Trophoblast cell (in vitro differentiated cells and primary cell): ENCODE measurements around the gene BTLA. TPM values are rescaled to one million over a fixed set of nuclear protein-coding genes. Genes with fewer than 3 reads are reported as not detected.

Experiments used
- DNase-seq, 2 donors: peaks; one replicate each; pipeline ENCODE4 v3.0.0-alpha.2; 2016
- H2AFZ ChIP-seq: 2 replicates; pipeline ENCODE4 v1.6.1; 2013; ENCODE audit warnings: low read length, moderate library complexity, mild to moderate bottlenecking; ENCODE audit not compliant: insufficient read depth, poor library complexity
- H2AK5ac ChIP-seq: 2 replicates; pipeline ENCODE4 v1.6.1; 2013; ENCODE audit warnings: mild to moderate bottlenecking, low read length
- H2BK120ac ChIP-seq: 2 replicates; pipeline ENCODE4 v1.6.1; 2013; ENCODE audit warnings: low read length, mild to moderate bottlenecking, moderate library complexity; ENCODE audit not compliant: insufficient read depth, poor library complexity
- H2BK12ac ChIP-seq: 2 replicates; pipeline ENCODE4 v1.6.1; 2013; ENCODE audit warnings: mild to moderate bottlenecking, low read length, moderate library complexity
- H2BK5ac ChIP-seq: 2 replicates; pipeline ENCODE4 v1.6.1; 2013; ENCODE audit warnings: low read length, low read depth, moderate library complexity, mild to moderate bottlenecking; ENCODE audit not compliant: poor library complexity
- H3K14ac ChIP-seq: 2 replicates; pipeline ENCODE4 v1.6.1; 2013; ENCODE audit warnings: mild to moderate bottlenecking, low read length
- H3K18ac ChIP-seq: 2 replicates; pipeline ENCODE4 v1.6.1; 2013; ENCODE audit warnings: mild to moderate bottlenecking, low read length
- H3K23ac ChIP-seq: 2 replicates; pipeline ENCODE4 v1.6.1; 2013; ENCODE audit warnings: low read length
- H3K27ac ChIP-seq: 2 replicates; pipeline ENCODE4 v1.5.1; 2013; ENCODE audit warnings: low read depth, mild to moderate bottlenecking, inconsistent platforms, low read length, moderate library complexity
- H3K27me3 ChIP-seq: 2 replicates; pipeline ENCODE4 v1.6.1; 2013; ENCODE audit warnings: inconsistent platforms, mild to moderate bottlenecking, low read length, moderate library complexity; ENCODE audit not compliant: insufficient read depth
- H3K36me3 ChIP-seq, 2 experiments: 1 replicate in 1 of 2; 2 replicates in 1 of 2; pipeline ENCODE4 v1.6.1; 2013; ENCODE audit warnings: low read length in 2 of 2, mild to moderate bottlenecking in 2 of 2, moderate library complexity in 1 of 2; ENCODE audit not compliant: insufficient read depth in 2 of 2, control insufficient read depth in 1 of 2
- H3K4ac ChIP-seq: 2 replicates; pipeline ENCODE4 v1.6.1; 2013; ENCODE audit warnings: low read depth, mild to moderate bottlenecking, low read length, moderate library complexity
- H3K4me1 ChIP-seq, 2 experiments: 1 replicate in 1 of 2; 2 replicates in 1 of 2; pipeline ENCODE4 v1.6.1; 2013; ENCODE audit warnings: low read length in 2 of 2, mild to moderate bottlenecking in 2 of 2, moderate library complexity in 1 of 2; ENCODE audit not compliant: insufficient read depth in 2 of 2, control insufficient read depth in 1 of 2
- H3K4me2 ChIP-seq: 2 replicates; pipeline ENCODE4 v1.6.1; 2013; ENCODE audit warnings: inconsistent platforms, mild to moderate bottlenecking, low read length, moderate library complexity
- H3K4me3 ChIP-seq: 2 replicates; pipeline ENCODE4 v1.5.1; 2013; ENCODE audit warnings: mild to moderate bottlenecking, low read depth, low read length, inconsistent platforms
- H3K79me1 ChIP-seq: one replicate; pipeline ENCODE4 v1.6.1; 2013; ENCODE audit warnings: low read length
- H3K79me2 ChIP-seq: 2 replicates; pipeline ENCODE4 v1.6.1; 2013; ENCODE audit warnings: low read length, mild to moderate bottlenecking; ENCODE audit not compliant: control insufficient read depth, insufficient read depth, poor library complexity
- H3K9ac ChIP-seq: 2 replicates; pipeline ENCODE4 v1.6.1; 2013; ENCODE audit warnings: mild to moderate bottlenecking, low read length
- H3K9me3 ChIP-seq: 2 replicates; pipeline ENCODE4 v1.6.1; 2013; ENCODE audit warnings: low read depth, mild to moderate bottlenecking, control low read depth, inconsistent platforms, low read length; ENCODE audit not compliant: insufficient read depth
- H4K12ac ChIP-seq: 2 replicates; pipeline ENCODE4 v1.6.1; 2013; ENCODE audit warnings: low read depth, mild to moderate bottlenecking, low read length, moderate library complexity
- H4K8ac ChIP-seq: 2 replicates; pipeline ENCODE4 v1.6.1; 2013; ENCODE audit warnings: low read depth, mild to moderate bottlenecking, low read length, moderate library complexity
- H4K91ac ChIP-seq: one replicate; pipeline ENCODE4 v1.6.1; 2013; ENCODE audit warnings: low read depth, mild to moderate bottlenecking, low read length, moderate library complexity
- WGBS: extraction: QIAGEN DNeasy Blood & Tissue Kit; methylation state at CpG from one replicate; pipeline ENCODE4 v1.1.7; 2013; ENCODE audit warnings: missing lambda C conversion rate; ENCODE audit not compliant: insufficient read length, insufficient coverage; ENCODE audit errors: extremely low coverage; 5-methylcytosine and 5-hydroxymethylcytosine counted together
- polyA plus RNA-seq: library from polyadenylated mRNA; stranded (reverse); fragments of 200-250 nt; gene quantifications from 2 replicates; pipeline ENCODE4 v1.2.3, GENCODE V29; 2013

The BTLA gene, protein sequence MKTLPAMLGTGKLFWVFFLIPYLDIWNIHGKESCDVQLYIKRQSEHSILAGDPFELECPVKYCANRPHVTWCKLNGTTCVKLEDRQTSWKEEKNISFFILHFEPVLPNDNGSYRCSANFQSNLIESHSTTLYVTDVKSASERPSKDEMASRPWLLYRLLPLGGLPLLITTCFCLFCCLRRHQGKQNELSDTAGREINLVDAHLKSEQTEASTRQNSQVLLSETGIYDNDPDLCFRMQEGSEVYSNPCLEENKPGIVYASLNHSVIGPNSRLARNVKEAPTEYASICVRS
- polyA plus RNA-seq: 0.11 and 0.12 TPM in 2 replicates

DNA sequence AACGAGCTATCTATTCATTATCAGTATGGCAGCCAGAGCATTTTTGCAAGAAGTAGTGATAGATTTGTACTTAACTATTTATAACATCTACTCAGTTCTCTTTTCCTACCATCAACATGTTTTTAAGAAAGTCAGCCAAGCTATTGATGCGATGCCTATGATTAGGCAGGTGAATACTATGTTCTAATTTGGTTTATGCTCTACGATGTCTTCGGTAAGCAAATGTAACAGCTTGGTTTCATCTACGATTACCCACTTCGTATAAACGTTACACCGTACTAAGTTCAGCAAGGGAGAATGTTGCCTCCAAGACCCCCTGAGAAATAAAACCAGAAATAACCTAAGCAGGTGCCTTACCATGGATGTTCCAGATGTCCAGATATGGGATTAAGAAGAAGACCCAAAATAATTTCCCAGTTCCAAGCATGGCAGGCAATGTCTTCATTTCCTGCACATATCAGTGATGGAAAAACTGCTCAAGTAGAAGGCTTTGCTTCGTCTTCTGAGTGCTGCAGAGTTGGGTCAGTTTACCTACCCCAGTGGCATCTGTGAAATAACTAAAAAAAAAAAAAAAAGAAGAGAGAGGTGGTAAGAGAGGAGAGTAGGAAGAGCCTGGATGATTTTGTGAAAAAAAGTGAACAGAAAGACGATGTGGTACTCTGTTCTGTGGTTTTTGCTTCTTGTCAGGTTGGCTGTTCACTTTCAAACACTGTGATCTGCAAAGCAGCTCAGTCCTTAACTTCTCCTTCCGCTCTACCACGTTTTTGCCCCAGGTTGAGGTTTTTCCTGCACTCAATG lies at the start of gene BTLA:
TSS of gene BTLA (minus strand) at position 559 of the 798 bp plus-strand sequence. CDS start at position 445, 114 bp downstream.
- Histone ChIP-seq H2AK5ac (no peak within 1 kb of the TSS), H3K14ac (no peak within 1 kb of the TSS), H2BK120ac (no peak within 1 kb of the TSS), H3K4ac (no peak within 1 kb of the TSS), H3K36me3 (no peaks in the 10 kb centered on the region), H2BK5ac (no peak within 1 kb of the TSS), H3K79me1 (no peaks in the 10 kb centered on the region), H3K4me3 (no peak within 1 kb of the TSS), H3K18ac (no peak within 1 kb of the TSS), H4K91ac (no peak within 1 kb of the TSS), H3K27ac (no peak within 1 kb of the TSS), H4K8ac (no peak within 1 kb of the TSS), H3K9ac (no peak within 1 kb of the TSS), H3K4me1 (no peaks in the 10 kb centered on the region), H3K27me3 (no peaks in the 10 kb centered on the region), H3K4me2 (no peak within 1 kb of the TSS), H3K9me3 (no peaks in the 10 kb centered on the region), H2BK12ac (no peak within 1 kb of the TSS), H2AFZ (no peak within 1 kb of the TSS), H3K79me2 (no peaks in the 10 kb centered on the region), H4K12ac (no peak within 1 kb of the TSS), H3K23ac (no peak within 1 kb of the TSS)
- no peak for DNase-seq
- no CpG with 5 or more reads among the region's 12 CpGs for WGBS

DNA sequence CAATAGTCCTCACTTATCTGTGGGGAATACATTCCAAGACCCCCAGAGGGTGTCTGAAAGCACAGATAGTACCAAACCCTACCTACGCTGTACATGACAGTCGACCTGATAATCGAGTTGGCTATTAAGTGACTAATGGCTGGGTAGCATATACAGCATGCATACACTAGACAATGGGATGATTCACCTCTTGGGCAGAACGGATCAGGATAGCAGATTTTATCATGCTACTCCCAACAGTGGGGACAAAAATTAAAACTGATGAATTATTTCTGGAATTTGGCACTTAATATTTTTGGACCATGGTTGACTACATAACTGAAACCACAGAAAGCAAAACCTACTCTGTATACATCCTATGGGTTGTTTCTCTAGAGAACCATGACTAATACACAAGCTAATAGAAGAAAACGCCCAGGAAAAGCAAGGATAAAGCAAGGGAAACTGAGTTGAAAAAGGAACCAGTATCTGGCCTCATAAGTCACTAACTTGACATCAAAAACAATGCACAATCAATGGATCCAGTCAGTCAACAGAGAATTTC lies 47.0 kb upstream of the BTLA start:
- Histone ChIP-seq H3K27me3 (no peaks in the 10 kb centered on the region), H3K79me2 (no peaks in the 10 kb centered on the region), H3K9me3 (no peaks in the 10 kb centered on the region), H3K79me1 (no peaks in the 10 kb centered on the region), H4K91ac (no peak overlapping the region), H3K36me3 (peaks cover 2 to 5% of the 10 kb centered on the region in 2 experiments), H4K12ac (no peak overlapping the region), H2BK5ac (no peak overlapping the region), H3K27ac (no peak overlapping the region), H4K8ac (no peak overlapping the region), H3K4ac (no peak overlapping the region), H3K23ac (no peak overlapping the region), H2AFZ (no peak overlapping the region), H2AK5ac (no peak overlapping the region), H3K4me3 (no peak overlapping the region), H3K4me2 (no peak overlapping the region), H3K9ac (no peak overlapping the region), H3K18ac (no peak overlapping the region), H3K14ac (no peak overlapping the region), H3K4me1 (no peaks in the 10 kb centered on the region), H2BK120ac (no peak overlapping the region), H2BK12ac (no peak overlapping the region)
- WGBS: no CpG with 5 or more reads among the region's 5 CpGs
- no peak for DNase-seq

DNA sequence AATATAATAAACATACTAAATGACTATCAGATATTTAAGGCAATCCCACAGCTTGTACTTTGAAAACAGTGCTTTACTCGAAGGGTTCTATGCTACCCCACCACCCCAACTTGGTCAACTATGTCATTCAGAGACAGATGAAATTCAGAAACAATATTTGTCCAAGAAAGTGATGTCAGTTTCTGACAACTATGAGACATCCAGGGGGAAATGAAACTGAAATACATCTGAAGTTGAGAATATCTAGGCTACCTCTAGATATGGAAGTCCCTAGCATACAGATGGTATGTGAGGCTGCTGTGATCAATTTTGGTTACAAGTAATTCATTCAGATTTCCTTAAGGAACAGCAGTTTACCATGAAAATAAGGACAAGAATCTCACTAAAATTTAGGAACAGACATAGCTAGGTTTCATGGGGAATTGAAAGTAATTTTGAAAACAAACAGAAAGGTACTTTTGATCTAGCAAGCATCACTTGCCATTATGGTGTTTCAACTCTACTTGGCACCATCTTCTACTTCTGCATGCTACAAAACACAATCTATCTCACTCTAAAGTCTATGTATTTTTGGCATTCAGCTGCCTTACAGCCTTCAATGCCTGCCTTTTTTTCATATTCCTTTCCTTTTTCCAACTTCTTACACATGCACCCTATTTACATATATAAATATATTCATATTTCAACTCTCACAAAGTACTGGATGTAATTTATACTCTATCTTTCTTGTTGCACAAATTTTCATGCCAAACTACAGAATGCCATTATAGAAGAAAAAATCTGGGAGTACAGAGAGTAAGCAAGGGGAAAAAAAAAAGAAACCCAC lies 40.8 kb upstream of the BTLA start:
- Histone ChIP-seq H2BK5ac (no peak overlapping the region), H3K9me3 (no peaks in the 10 kb centered on the region), H3K9ac (no peak overlapping the region), H3K4ac (no peak overlapping the region), H4K12ac (no peak overlapping the region), H3K79me1 (no peaks in the 10 kb centered on the region), H3K4me2 (no peak overlapping the region), H3K18ac (no peak overlapping the region), H3K27me3 (no peaks in the 10 kb centered on the region), H3K36me3 (peaks cover 0 to 8% of the 10 kb centered on the region in 2 experiments), H3K14ac (no peak overlapping the region), H3K4me1 (no peaks in the 10 kb centered on the region), H2AK5ac (no peak overlapping the region), H2BK12ac (no peak overlapping the region), H2AFZ (no peak overlapping the region), H3K4me3 (no peak overlapping the region), H2BK120ac (no peak overlapping the region), H3K23ac (no peak overlapping the region), H4K91ac (no peak overlapping the region), H3K79me2 (no peaks in the 10 kb centered on the region), H4K8ac (no peak overlapping the region), H3K27ac (no peak overlapping the region)
- WGBS: no CpG with 5 or more reads among the region's 1 CpG
- DNase-seq: no peak

DNA sequence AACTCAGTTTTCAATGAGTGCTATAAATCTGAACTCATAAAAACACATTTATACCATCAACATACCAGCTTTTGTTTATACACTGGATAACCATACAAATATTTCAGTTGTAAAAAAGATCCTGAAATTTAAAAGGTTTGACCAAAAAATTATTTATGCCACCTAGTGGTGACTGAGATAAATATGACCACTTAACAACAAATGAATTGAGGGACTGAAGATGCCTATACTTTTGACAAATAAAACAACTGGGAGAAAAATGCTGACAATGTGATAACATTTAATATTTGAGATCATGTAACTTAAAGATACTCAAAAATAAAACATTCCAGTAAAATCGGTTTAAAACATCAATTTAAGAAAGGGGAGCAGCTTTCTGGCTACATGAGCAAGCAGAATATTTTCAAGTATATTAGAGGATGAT lies 32.1 kb upstream of the BTLA start:
- H4K91ac ChIP-seq: no peak overlapping the region
- H3K4me3 ChIP-seq: no peak overlapping the region
- H2BK120ac ChIP-seq: no peak overlapping the region
- no peaks in the 10 kb centered on the region for H3K79me1 ChIP-seq
- no peak overlapping the region for H3K27ac ChIP-seq
- no peak overlapping the region for H2AFZ ChIP-seq
- H4K8ac ChIP-seq: no peak overlapping the region
- no peak overlapping the region for H3K4me2 ChIP-seq
- H2BK5ac ChIP-seq: no peak overlapping the region
- no peak overlapping the region for H3K23ac ChIP-seq
- no CpG with 5 or more reads among the region's 1 CpG for WGBS
- H3K27me3 ChIP-seq: no peaks in the 10 kb centered on the region
- no peak overlapping the region for H4K12ac ChIP-seq
- no peaks in the 10 kb centered on the region for H3K4me1 ChIP-seq
- peak in 1 of 2 donors; percentile 81 for DNase-seq
- H3K14ac ChIP-seq: no peak overlapping the region
- H3K4ac ChIP-seq: no peak overlapping the region
- H2BK12ac ChIP-seq: no peak overlapping the region
- no peaks in the 10 kb centered on the region for H3K79me2 ChIP-seq
- H2AK5ac ChIP-seq: no peak overlapping the region
- no peak overlapping the region for H3K18ac ChIP-seq
- H3K9ac ChIP-seq: no peak overlapping the region
- H3K36me3 ChIP-seq: peaks cover 5 to 9% of the 10 kb centered on the region in 2 experiments
- no peaks in the 10 kb centered on the region for H3K9me3 ChIP-seq
